ENCODE measurements around the gene CTPS1.

CTPS1 gene

DNA sequence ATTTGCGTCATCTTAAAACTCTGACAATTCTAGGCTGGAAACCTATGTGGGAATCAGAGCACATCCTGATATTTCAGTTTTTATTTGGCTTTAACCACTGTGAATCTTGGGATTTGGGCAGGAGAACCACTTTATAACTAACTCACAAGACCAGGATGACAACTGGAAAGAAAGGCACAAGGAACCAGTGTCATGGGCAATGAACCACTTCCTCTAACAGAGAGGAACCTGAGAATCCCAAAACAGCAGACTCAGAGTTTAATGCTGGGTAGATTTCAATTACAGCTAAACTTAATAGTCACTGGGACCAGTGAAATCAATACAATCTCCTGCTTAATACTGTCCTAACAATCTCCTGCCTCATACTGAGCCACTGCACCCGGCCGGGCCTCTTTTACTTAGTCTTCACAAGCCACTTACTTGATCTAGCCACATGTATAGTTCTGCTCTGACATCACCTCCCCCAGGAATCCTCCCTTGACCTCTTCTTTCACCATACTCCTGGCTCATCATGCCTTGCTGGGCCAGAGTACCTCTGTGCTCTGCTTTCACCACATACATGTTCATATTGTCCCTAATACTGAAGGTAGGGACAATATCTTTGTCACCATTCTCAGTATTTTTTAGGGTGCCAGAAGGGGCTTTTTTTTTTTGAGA is 62.2 kb downstream of the CTPS1 start:
- ATAC-seq, result no peak
- TF ChIP-seq ZFP30 (CRISPR knock-in tag; IDR thresholded peaks at IDR 0.05), result no peak
- no peak for TF ChIP-seq SNAI2 (CRISPR knock-in tag; IDR thresholded peaks at IDR 0.05)
- no peak for TF ChIP-seq ZNF8 (CRISPR knock-in tag; IDR thresholded peaks at IDR 0.05)
- TF ChIP-seq CSDC2 (CRISPR knock-in tag; IDR thresholded peaks at IDR 0.05), result no peak
- no peak for TF ChIP-seq TOX (CRISPR knock-in tag; IDR thresholded peaks at IDR 0.05; ENCODE audit: borderline replicate concordance)
- no peak for TF ChIP-seq BACH2 (CRISPR knock-in tag; IDR thresholded peaks at IDR 0.05; ENCODE audit: borderline replicate concordance)
- TF ChIP-seq, protein P1, sequence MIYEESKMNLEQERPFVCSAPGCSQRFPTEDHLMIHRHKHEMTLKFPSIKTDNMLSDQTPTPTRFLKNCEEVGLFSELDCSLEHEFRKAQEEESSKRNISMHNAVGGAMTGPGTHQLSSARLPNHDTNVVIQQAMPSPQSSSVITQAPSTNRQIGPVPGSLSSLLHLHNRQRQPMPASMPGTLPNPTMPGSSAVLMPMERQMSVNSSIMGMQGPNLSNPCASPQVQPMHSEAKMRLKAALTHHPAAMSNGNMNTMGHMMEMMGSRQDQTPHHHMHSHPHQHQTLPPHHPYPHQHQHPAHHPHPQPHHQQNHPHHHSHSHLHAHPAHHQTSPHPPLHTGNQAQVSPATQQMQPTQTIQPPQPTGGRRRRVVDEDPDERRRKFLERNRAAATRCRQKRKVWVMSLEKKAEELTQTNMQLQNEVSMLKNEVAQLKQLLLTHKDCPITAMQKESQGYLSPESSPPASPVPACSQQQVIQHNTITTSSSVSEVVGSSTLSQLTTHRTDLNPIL (CRISPR knock-in tag; IDR thresholded peaks at IDR 0.05; ENCODE audit: low read depth), result no peak
- TF ChIP-seq, protein P2, sequence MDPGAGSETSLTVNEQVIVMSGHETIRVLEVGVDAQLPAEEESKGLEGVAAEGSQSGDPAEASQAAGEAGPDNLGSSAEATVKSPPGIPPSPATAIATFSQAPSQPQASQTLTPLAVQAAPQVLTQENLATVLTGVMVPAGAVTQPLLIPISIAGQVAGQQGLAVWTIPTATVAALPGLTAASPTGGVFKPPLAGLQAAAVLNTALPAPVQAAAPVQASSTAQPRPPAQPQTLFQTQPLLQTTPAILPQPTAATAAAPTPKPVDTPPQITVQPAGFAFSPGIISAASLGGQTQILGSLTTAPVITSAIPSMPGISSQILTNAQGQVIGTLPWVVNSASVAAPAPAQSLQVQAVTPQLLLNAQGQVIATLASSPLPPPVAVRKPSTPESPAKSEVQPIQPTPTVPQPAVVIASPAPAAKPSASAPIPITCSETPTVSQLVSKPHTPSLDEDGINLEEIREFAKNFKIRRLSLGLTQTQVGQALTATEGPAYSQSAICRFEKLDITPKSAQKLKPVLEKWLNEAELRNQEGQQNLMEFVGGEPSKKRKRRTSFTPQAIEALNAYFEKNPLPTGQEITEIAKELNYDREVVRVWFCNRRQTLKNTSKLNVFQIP (CRISPR knock-in tag; IDR thresholded peaks at IDR 0.05; ENCODE audit: borderline replicate concordance, low read depth), result no peak

DNA sequence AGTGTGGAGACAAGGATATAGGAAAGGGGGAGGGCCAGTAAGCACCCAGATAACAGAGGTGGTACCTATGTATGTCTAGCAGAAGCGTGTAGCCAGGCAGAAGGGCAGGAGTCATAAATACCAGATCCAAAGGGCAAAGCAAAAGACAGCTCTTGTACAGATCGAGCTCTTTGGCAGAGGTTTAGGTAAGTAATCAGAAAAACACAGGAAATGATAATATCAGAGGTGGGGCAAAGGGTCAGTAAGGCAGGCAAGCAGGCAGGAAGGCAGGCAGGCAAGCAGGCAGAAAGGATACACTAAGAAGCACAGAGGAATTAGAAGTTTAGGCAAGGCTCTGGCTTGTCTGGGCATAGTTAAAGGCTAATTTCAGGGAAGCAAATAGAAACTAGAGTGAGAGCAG is 64.7 kb downstream of the CTPS1 start:
- ATAC-seq, result peak; percentile 35
- TF ChIP-seq, protein P3, sequence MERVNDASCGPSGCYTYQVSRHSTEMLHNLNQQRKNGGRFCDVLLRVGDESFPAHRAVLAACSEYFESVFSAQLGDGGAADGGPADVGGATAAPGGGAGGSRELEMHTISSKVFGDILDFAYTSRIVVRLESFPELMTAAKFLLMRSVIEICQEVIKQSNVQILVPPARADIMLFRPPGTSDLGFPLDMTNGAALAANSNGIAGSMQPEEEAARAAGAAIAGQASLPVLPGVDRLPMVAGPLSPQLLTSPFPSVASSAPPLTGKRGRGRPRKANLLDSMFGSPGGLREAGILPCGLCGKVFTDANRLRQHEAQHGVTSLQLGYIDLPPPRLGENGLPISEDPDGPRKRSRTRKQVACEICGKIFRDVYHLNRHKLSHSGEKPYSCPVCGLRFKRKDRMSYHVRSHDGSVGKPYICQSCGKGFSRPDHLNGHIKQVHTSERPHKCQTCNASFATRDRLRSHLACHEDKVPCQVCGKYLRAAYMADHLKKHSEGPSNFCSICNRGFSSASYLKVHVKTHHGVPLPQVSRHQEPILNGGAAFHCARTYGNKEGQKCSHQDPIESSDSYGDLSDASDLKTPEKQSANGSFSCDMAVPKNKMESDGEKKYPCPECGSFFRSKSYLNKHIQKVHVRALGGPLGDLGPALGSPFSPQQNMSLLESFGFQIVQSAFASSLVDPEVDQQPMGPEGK (CRISPR knock-in tag; IDR thresholded peaks at IDR 0.05; ENCODE audit: borderline replicate concordance), result no peak
- TF ChIP-seq, protein P2 (CRISPR knock-in tag; IDR thresholded peaks at IDR 0.05; ENCODE audit: borderline replicate concordance, low read depth), result no peak
- TF ChIP-seq CSDC2 (CRISPR knock-in tag; IDR thresholded peaks at IDR 0.05) (no peak), TOX (CRISPR knock-in tag; IDR thresholded peaks at IDR 0.05; ENCODE audit: borderline replicate concordance) (no peak), ARNTL (CRISPR knock-in tag; IDR thresholded peaks at IDR 0.05; ENCODE audit: borderline replicate concordance, low read depth) (no peak), GLIS3 (CRISPR knock-in tag; IDR thresholded peaks at IDR 0.05) (no peak), TCF4 (CRISPR knock-in tag; IDR thresholded peaks at IDR 0.05; ENCODE audit: borderline replicate concordance) (no peak), ISL1 (CRISPR knock-in tag; IDR thresholded peaks at IDR 0.05) (no peak), ESRRG (CRISPR knock-in tag; IDR thresholded peaks at IDR 0.05) (no peak), ZFP3 (CRISPR knock-in tag; IDR thresholded peaks at IDR 0.05) (no peak), ZNF70 (CRISPR knock-in tag; IDR thresholded peaks at IDR 0.05) (no peak)
- TF ChIP-seq, protein P1 (CRISPR knock-in tag; IDR thresholded peaks at IDR 0.05; ENCODE audit: low read depth), result no peak

DNA sequence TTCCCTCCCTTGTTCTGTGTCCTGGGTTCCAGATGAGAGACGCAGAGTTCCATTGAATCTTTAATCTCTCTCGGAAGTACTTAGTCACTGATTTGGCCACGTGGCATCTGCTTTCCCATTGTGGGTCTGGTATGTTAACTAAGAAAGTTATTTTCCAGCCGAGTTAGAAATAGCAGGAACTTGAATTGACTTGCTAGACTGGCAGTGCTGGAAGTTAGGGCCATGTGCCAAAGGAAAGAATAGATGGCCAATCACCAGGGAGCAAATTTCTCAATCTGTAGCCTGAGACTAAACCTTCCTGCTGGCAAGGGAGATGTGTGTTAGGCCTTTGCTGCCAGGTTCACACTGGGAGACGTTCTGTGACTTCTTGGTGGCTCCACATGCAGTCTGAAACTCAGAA is 66.2 kb downstream of the CTPS1 start:
- ATAC-seq, result peak; percentile 82
- TF ChIP-seq CSDC2 (CRISPR knock-in tag; IDR thresholded peaks at IDR 0.05) (no peak), RARB (CRISPR knock-in tag; IDR thresholded peaks at IDR 0.05) (no peak), OSR1 (CRISPR knock-in tag; IDR thresholded peaks at IDR 0.05) (no peak), ZFP3 (CRISPR knock-in tag; IDR thresholded peaks at IDR 0.05) (no peak), ZC3H10 (CRISPR knock-in tag; IDR thresholded peaks at IDR 0.05) (no peak), TOX (CRISPR knock-in tag; IDR thresholded peaks at IDR 0.05; ENCODE audit: borderline replicate concordance) (no peak), ARNTL (CRISPR knock-in tag; IDR thresholded peaks at IDR 0.05; ENCODE audit: borderline replicate concordance, low read depth) (no peak)
- TF ChIP-seq, protein P1 (CRISPR knock-in tag; IDR thresholded peaks at IDR 0.05; ENCODE audit: low read depth), result no peak
- TF ChIP-seq, protein P3 (CRISPR knock-in tag; IDR thresholded peaks at IDR 0.05; ENCODE audit: borderline replicate concordance), result no peak
- TF ChIP-seq, protein P4, sequence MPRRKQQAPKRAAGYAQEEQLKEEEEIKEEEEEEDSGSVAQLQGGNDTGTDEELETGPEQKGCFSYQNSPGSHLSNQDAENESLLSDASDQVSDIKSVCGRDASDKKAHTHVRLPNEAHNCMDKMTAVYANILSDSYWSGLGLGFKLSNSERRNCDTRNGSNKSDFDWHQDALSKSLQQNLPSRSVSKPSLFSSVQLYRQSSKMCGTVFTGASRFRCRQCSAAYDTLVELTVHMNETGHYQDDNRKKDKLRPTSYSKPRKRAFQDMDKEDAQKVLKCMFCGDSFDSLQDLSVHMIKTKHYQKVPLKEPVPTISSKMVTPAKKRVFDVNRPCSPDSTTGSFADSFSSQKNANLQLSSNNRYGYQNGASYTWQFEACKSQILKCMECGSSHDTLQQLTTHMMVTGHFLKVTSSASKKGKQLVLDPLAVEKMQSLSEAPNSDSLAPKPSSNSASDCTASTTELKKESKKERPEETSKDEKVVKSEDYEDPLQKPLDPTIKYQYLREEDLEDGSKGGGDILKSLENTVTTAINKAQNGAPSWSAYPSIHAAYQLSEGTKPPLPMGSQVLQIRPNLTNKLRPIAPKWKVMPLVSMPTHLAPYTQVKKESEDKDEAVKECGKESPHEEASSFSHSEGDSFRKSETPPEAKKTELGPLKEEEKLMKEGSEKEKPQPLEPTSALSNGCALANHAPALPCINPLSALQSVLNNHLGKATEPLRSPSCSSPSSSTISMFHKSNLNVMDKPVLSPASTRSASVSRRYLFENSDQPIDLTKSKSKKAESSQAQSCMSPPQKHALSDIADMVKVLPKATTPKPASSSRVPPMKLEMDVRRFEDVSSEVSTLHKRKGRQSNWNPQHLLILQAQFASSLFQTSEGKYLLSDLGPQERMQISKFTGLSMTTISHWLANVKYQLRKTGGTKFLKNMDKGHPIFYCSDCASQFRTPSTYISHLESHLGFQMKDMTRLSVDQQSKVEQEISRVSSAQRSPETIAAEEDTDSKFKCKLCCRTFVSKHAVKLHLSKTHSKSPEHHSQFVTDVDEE (CRISPR knock-in tag; IDR thresholded peaks at IDR 0.05), result no peak
- TF ChIP-seq, protein P2 (CRISPR knock-in tag; IDR thresholded peaks at IDR 0.05; ENCODE audit: borderline replicate concordance, low read depth), result no peak

All from SK-N-SH treated with all-trans-retinoic acid at 6 μM for 48 hours (cell line).